ENCODE data around the gene HERC2. TPM values are rescaled to one million over a fixed set of nuclear protein-coding genes. Genes with fewer than 3 reads are reported as not detected.
"Not testable (repeated sequence)": the region's sequence is repeated elsewhere in the genome, so short reads cannot be mapped to it uniquely, and the experiment has no call there.

Gene HERC2
- total RNA-seq: 100 to 1,000 TPM in 2 of 4 donors, 10 to 100 TPM in 2; 54.6 to 112 (median 100) TPM

- not testable (repeated sequence) for H3K36me3 ChIP-seq, H3K9me3 ChIP-seq, H3K27me3 ChIP-seq, H3K4me1 ChIP-seq, DNase-seq
- H3K4me3 ChIP-seq: peak within 1 kb of the TSS in 3 of 4 donors; percentile 33 to 48 (median 46)
- peak within 1 kb of the TSS in 1 of 4 donors; percentile 46 for H3K27ac ChIP-seq
Observed at GRCh38 chr15:28322129-28322588, at the start of gene HERC2. Gene HERC2, minus strand, starts transcription at chr15:28322179. Its CDS starts 746 bp downstream, at chr15:28321433.

- H3K27me3 ChIP-seq, H3K36me3 ChIP-seq, H3K9me3 ChIP-seq, H3K4me1 ChIP-seq, H3K4me3 ChIP-seq, H3K27ac ChIP-seq, DNase-seq: not testable (repeated sequence)
Observed at GRCh38 chr15:28365502-28365901, 43.5 kb upstream of the HERC2 start.

GRCh38 chr15:28357984-28358383 is 36.0 kb upstream of the HERC2 start, which contains the start of gene GOLGA6L24:
Gene GOLGA6L24, minus strand, starts transcription at chr15:28358084. Its CDS starts 61 bp downstream, at chr15:28358023.
- not testable (repeated sequence) for H3K4me3 ChIP-seq, DNase-seq, H3K9me3 ChIP-seq, H3K27ac ChIP-seq, H3K36me3 ChIP-seq, H3K27me3 ChIP-seq, H3K4me1 ChIP-seq

- Histone ChIP-seq H3K4me3 (peak overlapping the region in 3 of 4 donors; percentile 33 to 48 (median 46)), H3K27ac (peak overlapping the region in 1 of 4 donors; percentile 46)
- H3K9me3 ChIP-seq, DNase-seq, H3K4me1 ChIP-seq, H3K27me3 ChIP-seq, H3K36me3 ChIP-seq: not testable (repeated sequence)
Observed at GRCh38 chr15:28321358-28322078, 461 bp downstream of the HERC2 start.

- H3K9me3 ChIP-seq, H3K4me3 ChIP-seq, H3K4me1 ChIP-seq, H3K36me3 ChIP-seq, H3K27me3 ChIP-seq, H3K27ac ChIP-seq, DNase-seq: not testable (repeated sequence)
Observed at GRCh38 chr15:28319725-28320124, 2.3 kb downstream of the HERC2 start.

- H3K4me1 ChIP-seq, H3K27ac ChIP-seq, H3K4me3 ChIP-seq, DNase-seq, H3K9me3 ChIP-seq, H3K27me3 ChIP-seq: not testable (repeated sequence)
- peaks cover 0 to 10% (median 0%) of the 10 kb centered on the region in 3 donors for H3K36me3 ChIP-seq
Observed at GRCh38 chr15:28318828-28319227, 3.2 kb downstream of the HERC2 start.

- not testable (repeated sequence) for H3K4me1 ChIP-seq, H3K27me3 ChIP-seq, H3K9me3 ChIP-seq, H3K27ac ChIP-seq, DNase-seq, H3K4me3 ChIP-seq
- peaks cover 0 to 10% (median 0%) of the 10 kb centered on the region in 3 donors for H3K36me3 ChIP-seq
Observed at GRCh38 chr15:28318122-28318521, 3.9 kb downstream of the HERC2 start.

- peaks cover 0 to 10% (median 0%) of the 10 kb centered on the region in 3 donors for H3K36me3 ChIP-seq
- not testable (repeated sequence) for H3K4me1 ChIP-seq, H3K27ac ChIP-seq, DNase-seq, H3K4me3 ChIP-seq, H3K9me3 ChIP-seq, H3K27me3 ChIP-seq
Observed at GRCh38 chr15:28316958-28317357, 5.0 kb downstream of the HERC2 start.

GRCh38 chr15:28310454-28310853 is 11.5 kb downstream of the HERC2 start:
- H3K27ac ChIP-seq, H3K4me3 ChIP-seq, DNase-seq, H3K9me3 ChIP-seq, H3K27me3 ChIP-seq, H3K4me1 ChIP-seq: not testable (repeated sequence)
- peaks cover 0 to 10% (median 0%) of the 10 kb centered on the region in 3 donors for H3K36me3 ChIP-seq

GRCh38 chr15:28308718-28309117 is 13.3 kb downstream of the HERC2 start:
- not testable (repeated sequence) for H3K4me3 ChIP-seq, H3K27ac ChIP-seq, H3K36me3 ChIP-seq, DNase-seq, H3K9me3 ChIP-seq, H3K4me1 ChIP-seq, H3K27me3 ChIP-seq

GRCh38 chr15:28305700-28306099 is 16.3 kb downstream of the HERC2 start:
- H3K9me3 ChIP-seq, H3K27me3 ChIP-seq, H3K27ac ChIP-seq, H3K4me3 ChIP-seq, H3K36me3 ChIP-seq, H3K4me1 ChIP-seq, DNase-seq: not testable (repeated sequence)

- H3K36me3 ChIP-seq, H3K27ac ChIP-seq, H3K27me3 ChIP-seq, H3K4me3 ChIP-seq, DNase-seq, H3K9me3 ChIP-seq, H3K4me1 ChIP-seq: not testable (repeated sequence)
Observed at GRCh38 chr15:28297434-28297833, 24.5 kb downstream of the HERC2 start.

GRCh38 chr15:28296814-28297213 is 25.2 kb downstream of the HERC2 start:
- not testable (repeated sequence) for DNase-seq, H3K4me1 ChIP-seq, H3K9me3 ChIP-seq, H3K27ac ChIP-seq, H3K4me3 ChIP-seq, H3K36me3 ChIP-seq, H3K27me3 ChIP-seq

- not testable (repeated sequence) for H3K9me3 ChIP-seq, H3K27me3 ChIP-seq, DNase-seq, H3K4me1 ChIP-seq, H3K27ac ChIP-seq, H3K4me3 ChIP-seq
- peaks cover 0 to 19% (median 0%) of the 10 kb centered on the region in 3 donors for H3K36me3 ChIP-seq
Observed at GRCh38 chr15:28295009-28295563, 26.9 kb downstream of the HERC2 start.

GRCh38 chr15:28294560-28294959 is 27.4 kb downstream of the HERC2 start:
- H3K36me3 ChIP-seq: peaks cover 0 to 19% (median 0%) of the 10 kb centered on the region in 3 donors
- DNase-seq, H3K27ac ChIP-seq, H3K9me3 ChIP-seq, H3K27me3 ChIP-seq, H3K4me3 ChIP-seq, H3K4me1 ChIP-seq: not testable (repeated sequence)
